Measurements from ENCODE around the gene TAMALIN. TPM values are rescaled to one million over a fixed set of nuclear protein-coding genes. Genes with fewer than 3 reads are reported as not detected.
A peak's percentile ranks its signal among the peaks of the same experiment; 100 is the strongest.

The TAMALIN gene
- total RNA-seq, 2 experiments from 2014 or later, result 495 to 525 TPM

GRCh38 chr12:52056801-52057637 is 50.3 kb downstream of the TAMALIN start:
- Mint-ChIP-seq H3K27me3 (no peaks in the 10 kb centered on the region), H3K4me3 (no peak overlapping the region), H3K9me3 (no peaks in the 10 kb centered on the region), H3K4me1 (ENCODE audit: low read depth) (peaks cover 15% of the 10 kb centered on the region), H3K36me3 (ENCODE audit: low read depth) (peaks cover 4% of the 10 kb centered on the region), H3K27ac (peak overlapping the region; percentile 24)
- CTCF ChIA-PET, result no interaction called here
- DNase-seq (no peak), ATAC-seq (ENCODE audit: poor library complexity) (no peak)
- intact Hi-C loops (cut with DNase I, micrococcal nuclease), result no loop called here
- no peak overlapping the region for H3K27ac ChIP-seq (ENCODE audit: low read depth in 1 of 2, low read length in 2 of 2)
- no peaks in the 10 kb centered on the region for H3K27me3 ChIP-seq (ENCODE audit: control insufficient read depth in 1 of 2, insufficient read depth in 2 of 2, low read length in 2 of 2)
- H3K4me1 ChIP-seq (ENCODE audit: insufficient read depth, low read length), result peaks cover 11% of the 10 kb centered on the region
- no peak overlapping the region for H3K4me3 ChIP-seq (ENCODE audit: low read length)
- peaks cover 10% of the 10 kb centered on the region for H3K36me3 ChIP-seq (ENCODE audit: insufficient read depth, low read length)
- POLR2A ChIA-PET, result no interaction called here
- H3K9me3 ChIP-seq (ENCODE audit: control insufficient read depth in 1 of 2, insufficient read depth in 1 of 2, low read length in 2 of 2), result no peaks in the 10 kb centered on the region
- no peak for TF ChIP-seq CTCF (IDR thresholded peaks at IDR 0.05)

GRCh38 chr12:52057638-52058576 is 51.2 kb downstream of the TAMALIN start:
- intact Hi-C loops (cut with DNase I, micrococcal nuclease), result no loop called here
- Histone ChIP-seq H3K27ac (ENCODE audit: low read depth in 1 of 2, low read length in 2 of 2) (no peak overlapping the region), H3K4me1 (ENCODE audit: insufficient read depth, low read length) (peaks cover 2% of the 10 kb centered on the region), H3K36me3 (ENCODE audit: insufficient read depth, low read length) (peaks cover 10% of the 10 kb centered on the region), H3K9me3 (ENCODE audit: control insufficient read depth in 1 of 2, insufficient read depth in 1 of 2, low read length in 2 of 2) (no peaks in the 10 kb centered on the region), H3K27me3 (ENCODE audit: control insufficient read depth in 1 of 2, insufficient read depth in 2 of 2, low read length in 2 of 2) (no peaks in the 10 kb centered on the region), H3K4me3 (ENCODE audit: low read length) (no peak overlapping the region)
- no peak for ATAC-seq (ENCODE audit: poor library complexity)
- no peak overlapping the region for H3K27ac Mint-ChIP-seq
- no peaks in the 10 kb centered on the region for H3K27me3 Mint-ChIP-seq
- no peak overlapping the region for H3K4me3 Mint-ChIP-seq
- ChIA-PET POLR2A (no interaction called here), CTCF (interaction anchor here (1.2 kb wide), 1 partner anchor 32 kb away, joined by 9 read pairs; no protein-coding TSS in a partner anchor)
- no peak for DNase-seq
- H3K36me3 Mint-ChIP-seq (ENCODE audit: low read depth), result peaks cover 4% of the 10 kb centered on the region
- no peaks in the 10 kb centered on the region for H3K9me3 Mint-ChIP-seq
- H3K4me1 Mint-ChIP-seq (ENCODE audit: low read depth), result peaks cover 6% of the 10 kb centered on the region
- TF ChIP-seq CTCF (IDR thresholded peaks at IDR 0.05), result no peak

GRCh38 chr12:52058631-52059361 is 52.0 kb downstream of the TAMALIN start:
- no peak for DNase-seq
- H3K9me3 Mint-ChIP-seq, result no peaks in the 10 kb centered on the region
- peaks cover 4% of the 10 kb centered on the region for H3K36me3 Mint-ChIP-seq (ENCODE audit: low read depth)
- no peak overlapping the region for H3K27ac Mint-ChIP-seq
- H3K9me3 ChIP-seq (ENCODE audit: control insufficient read depth in 1 of 2, insufficient read depth in 1 of 2, low read length in 2 of 2), result no peaks in the 10 kb centered on the region
- intact Hi-C loops (cut with DNase I, micrococcal nuclease), result no loop called here
- no peaks in the 10 kb centered on the region for H3K27me3 Mint-ChIP-seq
- ChIA-PET CTCF (interaction anchor here (1.1 to 1.2 kb wide), 2 partner anchors 10 to 33 kb away, joined by 3 to 9 read pairs; no protein-coding TSS in a partner anchor), POLR2A (interaction anchor here (2.0 kb wide), 1 partner anchor 8 kb away, joined by 5 read pairs; the partner anchor contains the start of gene NR4A1)
- no peaks in the 10 kb centered on the region for H3K4me1 ChIP-seq (ENCODE audit: insufficient read depth, low read length)
- peaks cover 10% of the 10 kb centered on the region for H3K36me3 ChIP-seq (ENCODE audit: insufficient read depth, low read length)
- no peaks in the 10 kb centered on the region for H3K27me3 ChIP-seq (ENCODE audit: control insufficient read depth in 1 of 2, insufficient read depth in 2 of 2, low read length in 2 of 2)
- no peak overlapping the region for H3K27ac ChIP-seq (ENCODE audit: low read depth in 1 of 2, low read length in 2 of 2)
- no peaks in the 10 kb centered on the region for H3K4me1 Mint-ChIP-seq (ENCODE audit: low read depth)
- no peak for ATAC-seq (ENCODE audit: poor library complexity)
- no peak for TF ChIP-seq CTCF (IDR thresholded peaks at IDR 0.05)
- no peak overlapping the region for H3K4me3 Mint-ChIP-seq
- no peak overlapping the region for H3K4me3 ChIP-seq (ENCODE audit: low read length)
